ENCODE results near the gene CCNI2.

The CCNI2 gene

DNA sequence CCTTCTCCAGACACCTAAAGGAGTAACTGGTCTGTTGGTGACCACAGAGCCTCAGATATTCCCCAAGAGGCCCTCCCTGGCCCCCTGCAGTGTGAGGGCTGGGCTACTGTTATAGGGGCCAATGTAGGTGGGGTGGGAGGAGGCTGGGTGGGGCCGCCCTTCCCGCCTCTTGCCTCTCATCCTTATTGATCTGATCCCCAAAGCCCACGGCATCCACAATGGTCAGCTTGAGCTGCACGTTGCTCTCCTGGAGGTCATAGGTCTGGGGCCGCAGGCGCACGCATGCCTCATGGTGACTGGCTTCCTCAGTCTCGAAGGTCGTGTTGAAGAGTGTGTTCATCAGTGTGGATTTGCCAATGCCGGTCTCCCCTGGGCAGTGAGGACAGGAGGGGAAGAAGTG is 16.8 kb downstream of the CCNI2 start:
- Histone ChIP-seq H3K27me3 (no peaks in the 10 kb centered on the region), H3K9me3 (no peaks in the 10 kb centered on the region), H3K4me1 (peaks cover 0 to 40% (median 32%) of the 10 kb centered on the region in 4 donors), H3K36me3 (peaks cover 52 to 66% (median 62%) of the 10 kb centered on the region in 3 donors), H3K27ac (no peak overlapping the region), H3K4me3 (no peak overlapping the region)
- TF ChIP-seq, protein P1, sequence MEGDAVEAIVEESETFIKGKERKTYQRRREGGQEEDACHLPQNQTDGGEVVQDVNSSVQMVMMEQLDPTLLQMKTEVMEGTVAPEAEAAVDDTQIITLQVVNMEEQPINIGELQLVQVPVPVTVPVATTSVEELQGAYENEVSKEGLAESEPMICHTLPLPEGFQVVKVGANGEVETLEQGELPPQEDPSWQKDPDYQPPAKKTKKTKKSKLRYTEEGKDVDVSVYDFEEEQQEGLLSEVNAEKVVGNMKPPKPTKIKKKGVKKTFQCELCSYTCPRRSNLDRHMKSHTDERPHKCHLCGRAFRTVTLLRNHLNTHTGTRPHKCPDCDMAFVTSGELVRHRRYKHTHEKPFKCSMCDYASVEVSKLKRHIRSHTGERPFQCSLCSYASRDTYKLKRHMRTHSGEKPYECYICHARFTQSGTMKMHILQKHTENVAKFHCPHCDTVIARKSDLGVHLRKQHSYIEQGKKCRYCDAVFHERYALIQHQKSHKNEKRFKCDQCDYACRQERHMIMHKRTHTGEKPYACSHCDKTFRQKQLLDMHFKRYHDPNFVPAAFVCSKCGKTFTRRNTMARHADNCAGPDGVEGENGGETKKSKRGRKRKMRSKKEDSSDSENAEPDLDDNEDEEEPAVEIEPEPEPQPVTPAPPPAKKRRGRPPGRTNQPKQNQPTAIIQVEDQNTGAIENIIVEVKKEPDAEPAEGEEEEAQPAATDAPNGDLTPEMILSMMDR (IDR thresholded peaks at IDR 0.05), result no peak
- no peak for DNase-seq
- intact Hi-C loops (cut with DNase I; ENCODE audit: low total_unique reads), result no loop called here

DNA sequence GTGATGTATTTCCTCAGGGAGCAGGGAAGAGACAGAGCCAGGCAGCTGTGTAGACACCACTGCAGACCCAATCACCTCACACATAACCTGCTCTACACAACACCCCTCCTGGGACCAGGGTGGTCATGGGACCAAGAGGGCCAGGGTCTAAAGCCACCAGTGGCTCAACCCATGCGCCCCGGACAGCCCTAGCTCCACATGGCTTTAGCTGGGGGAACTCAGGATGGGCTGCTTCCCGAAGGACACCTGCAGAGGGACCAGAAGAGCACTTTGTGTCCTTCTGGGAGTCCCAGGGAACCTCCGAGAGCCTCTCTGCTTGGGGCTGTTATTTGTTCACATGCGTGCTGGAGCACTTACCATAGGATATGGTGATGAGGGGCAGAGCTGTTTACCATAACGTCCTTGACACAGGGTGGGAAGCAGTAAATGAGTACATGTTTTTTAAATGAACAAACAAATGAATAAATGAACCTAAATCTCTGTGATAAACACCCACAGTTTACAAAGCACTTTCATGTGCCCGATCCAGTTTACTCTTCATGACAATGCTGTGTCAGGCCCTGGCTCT is 17.5 kb downstream of the CCNI2 start:
- Histone ChIP-seq H3K36me3 (peaks cover 52 to 59% (median 55%) of the 10 kb centered on the region in 3 donors), H3K27me3 (no peaks in the 10 kb centered on the region), H3K9me3 (no peaks in the 10 kb centered on the region), H3K4me1 (peaks cover 0 to 46% (median 35%) of the 10 kb centered on the region in 4 donors), H3K27ac (no peak overlapping the region), H3K4me3 (no peak overlapping the region)
- intact Hi-C loops (cut with DNase I; ENCODE audit: low total_unique reads), result no loop called here
- no peak for DNase-seq
- TF ChIP-seq, protein P1 (IDR thresholded peaks at IDR 0.05), result no peak

DNA sequence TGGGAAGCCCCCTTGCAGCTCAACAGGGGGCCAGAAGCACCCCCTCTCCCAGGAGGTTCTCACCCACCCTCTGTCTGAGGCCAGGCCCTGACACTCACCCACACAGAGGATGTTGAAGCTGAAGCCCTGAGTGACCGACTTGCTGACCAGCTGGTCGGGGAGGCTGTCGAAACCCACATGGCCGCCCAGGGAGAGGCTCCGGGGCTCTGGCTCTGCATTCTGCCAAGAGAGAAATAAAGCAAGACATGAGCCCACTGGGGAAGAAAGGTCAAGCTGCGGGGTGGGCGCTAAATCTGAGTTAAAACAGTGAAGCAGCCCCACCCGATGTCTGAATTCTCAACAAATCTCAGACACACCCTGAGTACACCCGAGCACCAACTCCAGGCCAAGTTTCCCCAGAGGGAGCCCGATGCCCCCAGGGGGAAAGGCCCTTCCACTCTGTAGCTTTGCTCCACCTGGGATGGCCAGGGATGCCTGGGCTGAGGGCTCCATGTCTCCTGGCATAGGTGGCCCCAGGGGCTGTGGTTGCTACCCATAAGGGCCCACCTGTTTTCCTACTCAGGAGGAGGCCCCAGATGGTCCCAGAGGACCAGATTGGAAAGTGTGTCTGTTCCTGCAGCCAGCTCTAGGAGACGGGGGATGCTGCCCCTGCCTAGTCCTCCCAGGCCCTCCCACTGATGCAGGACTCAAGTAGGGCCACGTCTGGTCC is 18.2 kb downstream of the CCNI2 start:
- TF ChIP-seq, protein P1 (IDR thresholded peaks at IDR 0.05), result no peak
- no peaks in the 10 kb centered on the region for H3K27me3 ChIP-seq
- no peak overlapping the region for H3K4me3 ChIP-seq
- H3K9me3 ChIP-seq, result no peaks in the 10 kb centered on the region
- peaks cover 0 to 51% (median 39%) of the 10 kb centered on the region in 4 donors for H3K4me1 ChIP-seq
- intact Hi-C loops (cut with DNase I; ENCODE audit: low total_unique reads), result no loop called here
- H3K36me3 ChIP-seq, result peaks cover 46 to 52% (median 48%) of the 10 kb centered on the region in 3 donors
- H3K27ac ChIP-seq, result peak overlapping the region in 1 of 2 donors; percentile 5
- no peak for DNase-seq

DNA sequence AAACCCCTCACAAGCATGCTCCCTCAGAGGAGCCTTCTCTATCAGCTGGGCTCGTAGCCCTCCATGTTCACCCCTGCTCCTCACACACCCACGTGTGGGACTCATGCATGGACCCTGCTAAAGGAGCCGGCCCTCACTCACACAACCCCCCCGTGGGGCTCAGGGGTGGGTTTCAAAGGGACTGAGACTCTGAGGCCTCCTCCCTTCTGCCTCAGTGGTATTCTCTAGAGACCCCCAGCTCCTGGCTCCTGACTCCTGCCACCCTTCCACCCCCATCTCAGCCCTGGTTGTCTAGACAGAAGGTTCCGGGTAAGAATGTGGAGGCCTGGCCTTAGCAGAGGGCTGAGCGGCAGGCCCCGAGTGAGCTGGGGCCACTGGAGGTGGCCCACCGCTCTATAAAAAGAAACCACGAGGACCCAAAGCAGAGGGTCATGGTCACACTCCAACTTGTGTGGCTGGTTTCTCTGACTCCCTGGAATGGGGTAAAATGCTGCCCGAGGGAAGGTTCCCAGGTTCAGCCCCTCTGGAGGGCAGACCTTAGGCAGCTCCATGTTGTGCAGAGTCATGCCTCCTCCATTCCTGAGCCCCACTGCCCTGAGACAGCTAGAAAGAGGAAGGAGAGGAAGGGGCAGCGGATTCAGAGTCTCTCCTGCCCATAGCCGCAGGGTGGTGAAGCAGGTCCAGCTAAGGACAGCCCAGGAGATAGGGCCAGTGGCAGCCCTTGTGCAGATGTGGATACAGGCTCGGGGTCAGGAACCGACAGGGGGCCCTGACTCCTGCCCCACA is 19.0 kb downstream of the CCNI2 start:
- Histone ChIP-seq H3K27me3 (no peaks in the 10 kb centered on the region), H3K4me1 (peaks cover 0 to 58% (median 46%) of the 10 kb centered on the region in 4 donors), H3K27ac (peak overlapping the region; percentile 5 to 7)

DNA sequence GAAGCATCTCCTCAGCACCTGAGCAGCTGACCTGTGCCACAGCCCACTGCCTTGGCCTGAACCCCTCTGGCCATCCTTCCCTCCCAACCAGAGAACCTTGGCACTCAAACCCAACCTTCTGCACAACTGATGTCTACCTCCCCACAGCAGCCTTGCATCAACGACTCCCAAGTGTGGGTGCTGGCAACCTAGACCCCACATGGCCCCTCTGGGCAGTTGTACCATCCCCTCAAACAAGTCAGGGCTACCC is 19.5 kb downstream of the CCNI2 start:
- intact Hi-C loops (cut with DNase I; ENCODE audit: low total_unique reads), result no loop called here
- no peaks in the 10 kb centered on the region for H3K9me3 ChIP-seq
- no peak for DNase-seq
- peaks cover 35 to 39% (median 36%) of the 10 kb centered on the region in 3 donors for H3K36me3 ChIP-seq
- H3K4me3 ChIP-seq, result no peak overlapping the region
- H3K27me3 ChIP-seq, result no peaks in the 10 kb centered on the region
- peaks cover 0 to 63% (median 51%) of the 10 kb centered on the region in 4 donors for H3K4me1 ChIP-seq
- peak overlapping the region in 1 of 2 donors; percentile 7 for H3K27ac ChIP-seq
- TF ChIP-seq, protein P1 (IDR thresholded peaks at IDR 0.05), result no peak

More for the DNA sequence above, 19.0 kb downstream of the CCNI2 start:
- Histone ChIP-seq H3K36me3 (peaks cover 40 to 44% (median 41%) of the 10 kb centered on the region in 3 donors), H3K4me3 (no peak overlapping the region), H3K9me3 (no peaks in the 10 kb centered on the region)
- intact Hi-C loops (cut with DNase I; ENCODE audit: low total_unique reads), result no loop called here
- TF ChIP-seq, protein P1 (IDR thresholded peaks at IDR 0.05), result no peak
- DNase-seq, result peak in 1 of 2 donors; percentile 48

All from tibial artery (tissue), 4 donors.